Tibial artery (tissue), 4 donors: ENCODE data around the gene CABLES1.

Source experiments
- DNase-seq, 2 donors: peaks; one replicate each; pipeline ENCODE4 v3.0.0-alpha.2; 2019
- H3K27ac ChIP-seq, 2 donors: fragments of 200-600 bp; sonication (generic) in 1 of 2; 1 replicate in 1 of 2; 2 replicates in 1 of 2; pipeline ENCODE4 v1.5.1; 2018 to 2019; ENCODE audit warnings: mild to moderate bottlenecking in 1 of 2
- H3K27me3 ChIP-seq, 2 donors: fragments of 200-600 bp; sonication (generic) in 1 of 2; one replicate each; pipeline versions ENCODE4 v1.5.1 to v1.6.0; 2016 to 2019
- H3K36me3 ChIP-seq, 3 donors: fragments of 200-600 bp; sonication (generic) in 2 of 3; one replicate each; pipeline ENCODE4 v1.5.1; 2016 to 2019; ENCODE audit warnings: mild to moderate bottlenecking in 2 of 3
- H3K4me1 ChIP-seq, 4 donors: fragments of 200-600 bp; sonication (generic) in 2 of 4; 1 replicate in 3 of 4; 2 replicates in 1 of 4; pipeline ENCODE4 v1.5.1; 2016 to 2019
- H3K4me3 ChIP-seq, 2 donors: fragments of 200-600 bp; sonication (generic) in 1 of 2; 1 replicate in 1 of 2; 2 replicates in 1 of 2; pipeline ENCODE4 v1.5.1; 2018 to 2019; ENCODE audit warnings: mild to moderate bottlenecking in 2 of 2
- H3K9me3 ChIP-seq, 3 donors: fragments of 200-600 bp; sonication (generic) in 1 of 3; one replicate each; pipeline ENCODE4 v1.5.1; 2016 to 2019
- intact Hi-C: fragments of 100-400 bp; cut with DNase I; formaldehyde crosslinking; loops from one replicate; pipeline ENCODE4 v1.15.0; 2023; ENCODE audit warnings: low total_unique reads
- TF ChIP-seq, protein P1 (sequence below), 2 experiments: fragments of 200-600 bp in 1 of 2; fragments of 450-650 bp in 1 of 2; IDR thresholded peaks; one replicate each; pipeline ENCODE4 v1.5.1; 2017 to 2019; ENCODE audit warnings: antibody characterized with exemption in 2 of 2, mild to moderate bottlenecking in 1 of 2, moderate library complexity in 1 of 2

The CABLES1 gene

GRCh38 chr18:23279931-23280330 lies 144.6 kb downstream of the CABLES1 start:
- no peak overlapping the region for H3K4me3 ChIP-seq
- TF ChIP-seq, protein P1, sequence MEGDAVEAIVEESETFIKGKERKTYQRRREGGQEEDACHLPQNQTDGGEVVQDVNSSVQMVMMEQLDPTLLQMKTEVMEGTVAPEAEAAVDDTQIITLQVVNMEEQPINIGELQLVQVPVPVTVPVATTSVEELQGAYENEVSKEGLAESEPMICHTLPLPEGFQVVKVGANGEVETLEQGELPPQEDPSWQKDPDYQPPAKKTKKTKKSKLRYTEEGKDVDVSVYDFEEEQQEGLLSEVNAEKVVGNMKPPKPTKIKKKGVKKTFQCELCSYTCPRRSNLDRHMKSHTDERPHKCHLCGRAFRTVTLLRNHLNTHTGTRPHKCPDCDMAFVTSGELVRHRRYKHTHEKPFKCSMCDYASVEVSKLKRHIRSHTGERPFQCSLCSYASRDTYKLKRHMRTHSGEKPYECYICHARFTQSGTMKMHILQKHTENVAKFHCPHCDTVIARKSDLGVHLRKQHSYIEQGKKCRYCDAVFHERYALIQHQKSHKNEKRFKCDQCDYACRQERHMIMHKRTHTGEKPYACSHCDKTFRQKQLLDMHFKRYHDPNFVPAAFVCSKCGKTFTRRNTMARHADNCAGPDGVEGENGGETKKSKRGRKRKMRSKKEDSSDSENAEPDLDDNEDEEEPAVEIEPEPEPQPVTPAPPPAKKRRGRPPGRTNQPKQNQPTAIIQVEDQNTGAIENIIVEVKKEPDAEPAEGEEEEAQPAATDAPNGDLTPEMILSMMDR (IDR thresholded peaks at IDR 0.05) = no peak
- peaks cover 0 to 33% (median 17%) of the 10 kb centered on the region in 4 donors for H3K4me1 ChIP-seq
- intact Hi-C loops = loop anchor here (10.0 kb wide), 1 partner anchor 45 kb away; no protein-coding TSS in a partner anchor
- DNase-seq = no peak
- no peak overlapping the region for H3K27ac ChIP-seq
- H3K27me3 ChIP-seq = no peaks in the 10 kb centered on the region
- H3K9me3 ChIP-seq = no peaks in the 10 kb centered on the region
- no peaks in the 10 kb centered on the region for H3K36me3 ChIP-seq

DNA sequence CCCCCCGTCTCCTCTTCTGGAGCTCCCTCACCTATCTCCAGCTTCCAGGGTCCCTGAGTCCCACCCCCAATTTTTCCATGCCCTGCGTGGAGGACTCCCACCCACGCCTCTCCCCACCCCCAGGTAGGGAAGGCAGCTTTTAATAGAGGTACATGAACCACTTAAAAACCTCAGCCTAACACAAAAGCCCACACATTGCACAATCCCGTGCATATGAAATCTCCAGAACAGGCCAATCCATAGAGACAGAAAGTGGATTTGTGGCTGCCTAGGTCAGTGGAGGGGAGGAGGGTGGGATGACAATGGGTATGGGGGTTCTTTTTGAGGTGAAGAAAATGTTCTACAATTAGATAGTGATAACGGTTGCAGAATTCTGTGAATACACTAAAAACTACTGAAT lies 145.6 kb downstream of the CABLES1 start:
- no peaks in the 10 kb centered on the region for H3K9me3 ChIP-seq
- no peak for DNase-seq
- no peaks in the 10 kb centered on the region for H3K27me3 ChIP-seq
- H3K4me1 ChIP-seq = peaks cover 0 to 24% (median 8%) of the 10 kb centered on the region in 4 donors
- TF ChIP-seq, protein P1 (IDR thresholded peaks at IDR 0.05) = no peak
- no peak overlapping the region for H3K4me3 ChIP-seq
- no peak overlapping the region for H3K27ac ChIP-seq
- intact Hi-C loops = no loop called here
- no peaks in the 10 kb centered on the region for H3K36me3 ChIP-seq

GRCh38 chr18:23281626-23282436 lies 146.5 kb downstream of the CABLES1 start:
- H3K4me1 ChIP-seq = peaks cover 0 to 15% (median under 1%) of the 10 kb centered on the region in 4 donors
- intact Hi-C loops = no loop called here
- no peak overlapping the region for H3K4me3 ChIP-seq
- H3K9me3 ChIP-seq = no peaks in the 10 kb centered on the region
- TF ChIP-seq, protein P1 (IDR thresholded peaks at IDR 0.05) = no peak
- H3K36me3 ChIP-seq = no peaks in the 10 kb centered on the region
- no peak for DNase-seq
- no peak overlapping the region for H3K27ac ChIP-seq
- no peaks in the 10 kb centered on the region for H3K27me3 ChIP-seq

DNA sequence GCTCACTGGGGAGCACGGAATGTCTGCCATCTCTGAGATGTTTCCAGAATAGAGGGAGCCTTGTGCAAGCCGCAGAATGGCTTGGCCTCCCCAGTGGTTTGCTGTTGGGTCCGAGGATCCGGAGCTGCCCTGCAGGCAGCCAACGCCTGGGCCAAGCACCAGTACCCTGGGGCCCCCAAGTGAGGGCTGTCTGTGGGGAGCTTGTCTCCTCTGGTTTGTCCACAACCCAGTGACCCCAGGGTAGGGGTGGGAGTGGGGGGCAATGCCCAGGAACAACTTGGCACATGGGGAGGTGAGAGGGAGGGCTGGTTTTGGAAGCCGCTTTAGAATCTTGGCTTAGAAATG lies 147.1 kb downstream of the CABLES1 start:
- TF ChIP-seq, protein P1 (IDR thresholded peaks at IDR 0.05) = no peak
- Histone ChIP-seq H3K4me1 (peaks cover 0 to 13% (median 0%) of the 10 kb centered on the region in 4 donors), H3K4me3 (no peak overlapping the region), H3K36me3 (no peaks in the 10 kb centered on the region), H3K27ac (no peak overlapping the region), H3K27me3 (no peaks in the 10 kb centered on the region), H3K9me3 (no peaks in the 10 kb centered on the region)
- no peak for DNase-seq
- intact Hi-C loops = no loop called here

DNA sequence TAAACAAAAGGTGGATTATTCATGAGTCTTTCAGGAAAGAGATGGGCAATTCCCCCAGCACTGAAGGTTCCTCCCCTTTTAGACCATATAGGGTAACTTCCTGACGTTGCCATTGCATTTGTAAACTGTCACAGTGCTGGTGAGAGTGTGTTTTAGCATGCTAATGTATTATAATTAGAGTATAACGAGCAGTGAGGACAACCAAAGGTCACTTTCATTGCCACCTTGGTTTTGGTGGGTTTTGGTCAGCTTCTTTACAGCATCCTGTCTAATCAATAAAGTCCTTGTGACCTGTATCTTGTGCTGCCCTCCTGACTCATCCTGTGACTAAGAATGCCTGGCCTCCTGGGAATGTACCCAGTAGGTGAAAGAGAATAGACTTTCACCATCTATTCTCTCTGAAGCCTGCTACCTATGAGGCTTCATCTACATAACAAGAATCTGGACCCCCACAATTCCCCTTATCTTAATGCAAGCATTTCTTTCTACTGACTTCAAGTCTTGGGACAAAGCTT lies 148.7 kb downstream of the CABLES1 start:
- H3K36me3 ChIP-seq = no peaks in the 10 kb centered on the region
- H3K4me3 ChIP-seq = no peak overlapping the region
- no peak for DNase-seq
- H3K4me1 ChIP-seq = peaks cover 0 to 13% (median 0%) of the 10 kb centered on the region in 4 donors
- H3K27me3 ChIP-seq = no peaks in the 10 kb centered on the region
- no peaks in the 10 kb centered on the region for H3K9me3 ChIP-seq
- no peak overlapping the region for H3K27ac ChIP-seq
- intact Hi-C loops = no loop called here
- TF ChIP-seq, protein P1 (IDR thresholded peaks at IDR 0.05) = no peak
